ENCODE data around the gene AUTS2.

Gene AUTS2

GRCh38 chr7:70154521-70155180 lies 556.4 kb downstream of the AUTS2 start:
- Histone ChIP-seq H3K79me2 (ENCODE audit: insufficient read depth, low read length) (no peaks in the 10 kb centered on the region), H2AFZ (ENCODE audit: low read length) (no peak overlapping the region), H4K20me1 (ENCODE audit: insufficient read depth, low read length, poor library complexity, severe bottlenecking) (no peaks in the 10 kb centered on the region), H3K4me3 (ENCODE audit: low read length, poor library complexity, severe bottlenecking) (no peak overlapping the region), H3K9ac (ENCODE audit: low read depth, low read length, poor library complexity, severe bottlenecking) (no peak overlapping the region), H3K9me3 (ENCODE audit: insufficient read depth, low read depth, low read length) (0 out of 2 replicates have a peak, but pooled peaks cover 5% of the 10 kb centered on the region), H3K4me2 (ENCODE audit: low read depth, low read length, poor library complexity, severe bottlenecking) (no peak overlapping the region), H3K4me1 (ENCODE audit: insufficient read depth, low read length, poor library complexity, severe bottlenecking) (no peaks in the 10 kb centered on the region), H3K27me3 (ENCODE audit: insufficient read depth, low read length, poor library complexity, severe bottlenecking) (no peaks in the 10 kb centered on the region), H3F3A (ENCODE audit: low read depth) (no peaks in the 10 kb centered on the region), H3K9me2 (replicated peaks; ENCODE audit: low read depth, low read length) (no peaks in the 10 kb centered on the region), H3K36me3 (ENCODE audit: insufficient read depth, low read length) (no peaks in the 10 kb centered on the region)
- no peak for TF ChIP-seq EZH2phosphoT487 (IDR thresholded peaks at IDR 0.05; ENCODE audit: borderline replicate concordance)
- TF ChIP-seq, protein P1, sequence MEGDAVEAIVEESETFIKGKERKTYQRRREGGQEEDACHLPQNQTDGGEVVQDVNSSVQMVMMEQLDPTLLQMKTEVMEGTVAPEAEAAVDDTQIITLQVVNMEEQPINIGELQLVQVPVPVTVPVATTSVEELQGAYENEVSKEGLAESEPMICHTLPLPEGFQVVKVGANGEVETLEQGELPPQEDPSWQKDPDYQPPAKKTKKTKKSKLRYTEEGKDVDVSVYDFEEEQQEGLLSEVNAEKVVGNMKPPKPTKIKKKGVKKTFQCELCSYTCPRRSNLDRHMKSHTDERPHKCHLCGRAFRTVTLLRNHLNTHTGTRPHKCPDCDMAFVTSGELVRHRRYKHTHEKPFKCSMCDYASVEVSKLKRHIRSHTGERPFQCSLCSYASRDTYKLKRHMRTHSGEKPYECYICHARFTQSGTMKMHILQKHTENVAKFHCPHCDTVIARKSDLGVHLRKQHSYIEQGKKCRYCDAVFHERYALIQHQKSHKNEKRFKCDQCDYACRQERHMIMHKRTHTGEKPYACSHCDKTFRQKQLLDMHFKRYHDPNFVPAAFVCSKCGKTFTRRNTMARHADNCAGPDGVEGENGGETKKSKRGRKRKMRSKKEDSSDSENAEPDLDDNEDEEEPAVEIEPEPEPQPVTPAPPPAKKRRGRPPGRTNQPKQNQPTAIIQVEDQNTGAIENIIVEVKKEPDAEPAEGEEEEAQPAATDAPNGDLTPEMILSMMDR (conservative IDR thresholded peaks at IDR 0.05; ENCODE audit: low read length) = no peak

- Histone ChIP-seq H4K20me1 (ENCODE audit: insufficient read depth, low read length, poor library complexity, severe bottlenecking) (no peaks in the 10 kb centered on the region), H2AFZ (ENCODE audit: low read length) (no peak overlapping the region), H3K9ac (ENCODE audit: low read depth, low read length, poor library complexity, severe bottlenecking) (no peak overlapping the region), H3K36me3 (ENCODE audit: insufficient read depth, low read length) (no peaks in the 10 kb centered on the region), H3K4me1 (ENCODE audit: insufficient read depth, low read length, poor library complexity, severe bottlenecking) (no peaks in the 10 kb centered on the region), H3K4me2 (ENCODE audit: low read depth, low read length, poor library complexity, severe bottlenecking) (no peak overlapping the region), H3K27me3 (ENCODE audit: insufficient read depth, low read length, poor library complexity, severe bottlenecking) (no peaks in the 10 kb centered on the region), H3K79me2 (ENCODE audit: insufficient read depth, low read length) (no peaks in the 10 kb centered on the region), H3K9me2 (replicated peaks; ENCODE audit: low read depth, low read length) (no peaks in the 10 kb centered on the region), H3K4me3 (ENCODE audit: low read length, poor library complexity, severe bottlenecking) (no peak overlapping the region), H3F3A (ENCODE audit: low read depth) (no peaks in the 10 kb centered on the region), H3K9me3 (ENCODE audit: insufficient read depth, low read depth, low read length) (0 out of 2 replicates have a peak, but pooled peaks cover 5% of the 10 kb centered on the region)
- no peak for TF ChIP-seq EZH2phosphoT487 (IDR thresholded peaks at IDR 0.05; ENCODE audit: borderline replicate concordance)
- TF ChIP-seq, protein P1 (conservative IDR thresholded peaks at IDR 0.05; ENCODE audit: low read length) = no peak
These were observed 557.8 kb downstream of the AUTS2 start for GRCh38 chr7:70156057-70156456.

DNA sequence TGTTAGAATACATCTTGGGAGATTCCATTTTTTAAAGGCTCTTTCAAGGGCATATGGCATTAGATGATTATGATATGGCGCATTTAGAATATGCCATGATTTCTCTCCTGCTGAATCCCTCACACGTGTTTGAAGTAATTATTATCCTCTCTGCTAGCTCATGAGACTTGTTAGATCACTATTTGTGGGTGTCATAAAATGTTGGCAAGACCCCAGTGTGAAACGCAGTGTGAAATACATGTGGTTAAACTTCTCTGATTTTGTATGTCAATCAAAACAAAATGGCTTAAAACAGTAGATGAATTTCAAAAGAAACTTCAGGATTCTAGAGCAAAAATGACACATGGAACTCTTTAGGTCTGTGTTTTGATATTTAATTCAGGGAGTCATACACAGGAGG lies 560.8 kb downstream of the AUTS2 start:
- Histone ChIP-seq H3K4me3 (ENCODE audit: low read length, poor library complexity, severe bottlenecking) (no peak overlapping the region), H4K20me1 (ENCODE audit: insufficient read depth, low read length, poor library complexity, severe bottlenecking) (no peaks in the 10 kb centered on the region), H3K4me2 (ENCODE audit: low read depth, low read length, poor library complexity, severe bottlenecking) (no peak overlapping the region), H3F3A (ENCODE audit: low read depth) (no peaks in the 10 kb centered on the region), H3K9ac (ENCODE audit: low read depth, low read length, poor library complexity, severe bottlenecking) (no peak overlapping the region), H3K79me2 (ENCODE audit: insufficient read depth, low read length) (no peaks in the 10 kb centered on the region), H3K36me3 (ENCODE audit: insufficient read depth, low read length) (no peaks in the 10 kb centered on the region), H2AFZ (ENCODE audit: low read length) (no peak overlapping the region), H3K4me1 (ENCODE audit: insufficient read depth, low read length, poor library complexity, severe bottlenecking) (peaks cover 7% of the 10 kb centered on the region), H3K9me3 (ENCODE audit: insufficient read depth, low read depth, low read length) (no peaks in the 10 kb centered on the region), H3K27me3 (ENCODE audit: insufficient read depth, low read length, poor library complexity, severe bottlenecking) (no peaks in the 10 kb centered on the region), H3K9me2 (replicated peaks; ENCODE audit: low read depth, low read length) (no peaks in the 10 kb centered on the region)
- TF ChIP-seq, protein P1 (conservative IDR thresholded peaks at IDR 0.05; ENCODE audit: low read length) = no peak
- no peak for TF ChIP-seq EZH2phosphoT487 (IDR thresholded peaks at IDR 0.05; ENCODE audit: borderline replicate concordance)
